ENCODE measurements around the gene ZNF512B.

The ZNF512B gene

GRCh38 chr20:63974402-63975200 lies 4.9 kb upstream of the ZNF512B start:
- no peak for ATAC-seq

GRCh38 chr20:63973636-63974401 lies 4.1 kb upstream of the ZNF512B start:
- ATAC-seq, result peak; percentile 89
- TF ChIP-seq OSR1 (CRISPR knock-in tag; IDR thresholded peaks at IDR 0.05) (no peak), TOX (CRISPR knock-in tag; IDR thresholded peaks at IDR 0.05; ENCODE audit: borderline replicate concordance) (no peak), ARNTL (CRISPR knock-in tag; IDR thresholded peaks at IDR 0.05; ENCODE audit: borderline replicate concordance, low read depth) (no peak), PATZ1 (CRISPR knock-in tag; IDR thresholded peaks at IDR 0.05; ENCODE audit: borderline replicate concordance) (no peak), BACH2 (CRISPR knock-in tag; IDR thresholded peaks at IDR 0.05; ENCODE audit: borderline replicate concordance) (no peak), ISL1 (CRISPR knock-in tag; IDR thresholded peaks at IDR 0.05) (no peak), POU6F1 (CRISPR knock-in tag; IDR thresholded peaks at IDR 0.05; ENCODE audit: borderline replicate concordance, low read depth) (no peak), ZFP30 (CRISPR knock-in tag; IDR thresholded peaks at IDR 0.05) (no peak)

More at GRCh38 chr20:63974402-63975200, 4.9 kb upstream of the ZNF512B start:
- TF ChIP-seq ZC3H10 (CRISPR knock-in tag; IDR thresholded peaks at IDR 0.05) (no peak), GLIS3 (CRISPR knock-in tag; IDR thresholded peaks at IDR 0.05) (no peak), ESRRG (CRISPR knock-in tag; IDR thresholded peaks at IDR 0.05) (no peak), OSR1 (CRISPR knock-in tag; IDR thresholded peaks at IDR 0.05) (no peak), BACH2 (CRISPR knock-in tag; IDR thresholded peaks at IDR 0.05; ENCODE audit: borderline replicate concordance) (no peak), CSRNP3 (CRISPR knock-in tag; IDR thresholded peaks at IDR 0.05) (no peak), ZFP3 (CRISPR knock-in tag; IDR thresholded peaks at IDR 0.05) (no peak), ARNTL (CRISPR knock-in tag; IDR thresholded peaks at IDR 0.05; ENCODE audit: borderline replicate concordance, low read depth) (no peak), ZNF70 (CRISPR knock-in tag; IDR thresholded peaks at IDR 0.05) (no peak), PATZ1 (CRISPR knock-in tag; IDR thresholded peaks at IDR 0.05; ENCODE audit: borderline replicate concordance) (no peak), RARB (CRISPR knock-in tag; IDR thresholded peaks at IDR 0.05) (no peak), CREB5 (CRISPR knock-in tag; IDR thresholded peaks at IDR 0.05; ENCODE audit: low read depth) (no peak), ZFP30 (CRISPR knock-in tag; IDR thresholded peaks at IDR 0.05) (no peak), CSDC2 (CRISPR knock-in tag; IDR thresholded peaks at IDR 0.05) (no peak), ZNF8 (CRISPR knock-in tag; IDR thresholded peaks at IDR 0.05) (no peak), TSHZ2 (CRISPR knock-in tag; IDR thresholded peaks at IDR 0.05) (no peak), TCF4 (CRISPR knock-in tag; IDR thresholded peaks at IDR 0.05; ENCODE audit: borderline replicate concordance) (no peak), TOX (CRISPR knock-in tag; IDR thresholded peaks at IDR 0.05; ENCODE audit: borderline replicate concordance) (no peak), ZNF565 (CRISPR knock-in tag; conservative IDR thresholded peaks at IDR 0.05; ENCODE audit: low read depth) (no peak), ISL1 (CRISPR knock-in tag; IDR thresholded peaks at IDR 0.05) (no peak)

All from SK-N-SH treated with all-trans-retinoic acid at 6 μM for 48 hours (cell line).